ENCODE results near the gene KCTD16.

Gene KCTD16

DNA sequence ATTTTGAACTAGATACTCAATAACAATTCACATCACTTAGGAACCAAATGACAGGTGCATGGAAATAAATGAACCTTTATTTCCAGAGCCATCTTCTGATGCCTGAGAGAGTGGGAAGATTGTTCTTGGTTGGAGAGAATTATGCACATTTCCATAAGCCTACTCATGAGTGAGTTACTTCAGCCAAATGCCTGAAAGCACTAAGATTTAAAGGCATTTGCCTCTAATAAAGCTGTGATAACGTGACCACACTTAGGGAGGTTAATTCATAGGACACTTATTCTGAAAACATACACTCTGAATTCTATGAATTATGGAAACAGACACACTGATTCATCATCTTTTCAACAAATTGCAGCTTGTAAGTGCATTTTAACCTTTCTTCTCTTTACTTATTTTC lies 40.0 kb downstream of the KCTD16 start:
- no peak for DNase-seq

DNA sequence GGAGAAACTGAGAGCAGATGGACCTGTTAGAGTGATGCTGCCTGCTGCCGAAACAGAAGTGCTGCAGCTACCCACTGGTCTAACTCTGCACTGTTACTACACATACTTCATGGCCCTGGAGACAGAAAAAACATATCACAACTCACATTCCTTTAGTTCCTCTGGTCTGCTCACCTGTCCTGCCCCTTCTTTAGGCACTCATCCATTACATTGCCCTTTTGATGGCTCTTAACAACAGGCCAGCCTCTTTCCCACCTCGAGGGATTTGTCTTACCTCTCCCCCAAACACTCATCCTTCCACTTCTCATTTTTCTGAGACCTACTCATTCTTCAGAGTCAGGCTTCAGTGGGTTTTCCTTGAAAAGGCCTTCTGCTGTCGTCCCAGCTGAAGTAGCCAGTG lies 49.2 kb downstream of the KCTD16 start:
- DNase-seq = no peak

DNA sequence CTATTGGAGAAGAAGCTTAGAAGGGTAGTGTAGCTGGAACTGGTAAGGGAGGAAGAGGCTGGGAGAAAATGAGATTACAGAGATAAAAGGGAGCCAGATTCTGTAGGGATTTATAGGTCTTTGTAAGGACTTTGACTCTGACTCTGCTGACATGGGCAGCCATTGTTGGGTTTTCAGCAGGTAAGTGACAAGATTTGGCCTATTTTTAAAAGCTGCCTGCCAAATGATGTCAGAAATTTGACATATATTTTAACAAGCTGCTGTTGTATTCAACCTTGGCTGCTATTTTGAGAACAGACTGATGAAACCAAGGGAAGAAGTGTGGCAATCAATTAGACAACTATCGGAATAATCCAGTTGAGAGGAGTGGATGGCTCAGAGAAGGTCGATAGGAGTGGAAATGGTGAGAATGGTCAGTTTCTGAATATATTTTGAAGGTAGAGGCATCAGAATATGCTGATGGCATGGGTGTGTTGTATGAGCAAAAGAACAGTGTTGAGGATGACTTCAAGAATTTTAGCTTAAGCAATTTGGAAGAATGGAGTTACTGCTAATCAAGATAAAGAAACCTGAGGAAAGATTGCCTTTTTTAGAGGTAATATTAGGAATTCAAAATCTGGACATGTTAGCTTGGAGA lies 56.8 kb downstream of the KCTD16 start:
- DNase-seq = no peak

DNA sequence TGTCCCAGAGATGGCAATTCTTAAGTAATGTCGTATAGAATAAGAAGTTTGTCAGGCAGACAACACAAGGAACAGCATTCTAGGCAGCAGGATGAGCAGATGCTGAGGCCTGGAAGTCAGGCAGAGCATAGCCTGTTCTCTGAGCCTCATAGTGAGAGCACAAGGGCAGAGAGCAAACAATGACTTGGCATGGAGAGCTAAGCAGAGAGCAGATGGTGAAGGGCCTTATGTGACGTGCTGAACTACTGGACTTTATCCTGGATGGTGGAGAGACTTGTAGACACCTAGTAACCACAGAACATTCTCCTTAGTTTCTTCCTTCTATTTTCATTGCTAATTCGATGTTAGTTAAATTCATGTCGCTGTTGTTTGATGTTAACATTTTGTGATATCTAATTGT lies 60.1 kb downstream of the KCTD16 start:
- no peak for DNase-seq

DNA sequence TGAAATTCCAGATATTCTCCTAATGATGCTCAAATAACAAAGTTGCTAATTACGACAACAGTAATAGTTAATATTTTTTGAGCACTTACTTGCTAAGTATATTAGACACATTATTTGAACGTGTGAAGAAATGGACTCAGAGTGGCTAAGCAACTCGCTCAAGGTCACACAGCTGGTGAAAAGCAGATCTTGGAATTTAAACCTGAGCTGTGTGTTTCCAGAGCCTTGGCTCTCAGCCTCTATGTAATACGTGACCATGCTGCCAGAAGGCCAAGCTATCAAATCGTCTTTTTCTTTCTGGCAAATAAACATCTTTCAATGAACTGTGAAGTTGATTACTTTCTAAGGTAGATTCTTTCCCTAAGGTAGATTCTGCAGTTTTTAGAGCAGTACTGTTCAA lies 61.6 kb downstream of the KCTD16 start:
- no peak for DNase-seq

DNA sequence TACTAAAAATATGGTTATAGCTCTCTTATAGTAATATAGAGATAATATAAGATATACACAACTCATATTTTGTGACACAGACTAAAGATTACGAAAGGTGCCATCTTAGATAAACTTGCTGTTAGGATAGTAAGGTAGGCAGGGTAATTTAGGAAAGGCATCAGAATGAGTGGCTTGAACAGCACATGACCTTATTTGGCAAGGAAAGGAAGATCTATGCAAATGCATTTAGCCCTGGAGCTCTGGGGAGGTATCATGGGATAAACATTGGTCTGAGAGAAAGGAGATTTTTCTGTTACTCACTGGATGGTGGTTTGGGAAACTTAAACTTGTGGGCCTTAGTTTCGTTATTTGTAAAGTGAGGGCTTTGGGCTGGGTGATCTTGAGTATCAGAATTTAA lies 65.8 kb downstream of the KCTD16 start:
- no peak for DNase-seq

DNA sequence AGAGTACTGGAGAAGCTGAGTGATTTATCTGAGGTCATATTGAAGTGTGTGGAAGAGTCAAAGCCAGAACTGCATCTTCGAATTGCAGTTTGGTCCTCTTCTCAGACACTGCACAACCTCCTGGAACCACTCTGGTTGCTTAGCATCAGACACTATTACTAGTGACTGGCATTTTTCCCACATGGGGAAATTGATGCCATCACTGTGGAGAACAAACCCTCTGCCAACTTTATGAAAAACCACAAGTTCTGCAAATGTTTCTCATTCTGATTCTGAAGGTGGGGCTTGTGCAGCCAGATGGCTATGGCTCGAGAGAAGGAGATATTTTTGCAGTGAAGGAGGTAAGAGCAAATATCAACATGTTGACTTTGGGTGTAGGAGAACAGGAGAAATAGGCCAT lies 67.2 kb downstream of the KCTD16 start:
- no peak for DNase-seq

DNA sequence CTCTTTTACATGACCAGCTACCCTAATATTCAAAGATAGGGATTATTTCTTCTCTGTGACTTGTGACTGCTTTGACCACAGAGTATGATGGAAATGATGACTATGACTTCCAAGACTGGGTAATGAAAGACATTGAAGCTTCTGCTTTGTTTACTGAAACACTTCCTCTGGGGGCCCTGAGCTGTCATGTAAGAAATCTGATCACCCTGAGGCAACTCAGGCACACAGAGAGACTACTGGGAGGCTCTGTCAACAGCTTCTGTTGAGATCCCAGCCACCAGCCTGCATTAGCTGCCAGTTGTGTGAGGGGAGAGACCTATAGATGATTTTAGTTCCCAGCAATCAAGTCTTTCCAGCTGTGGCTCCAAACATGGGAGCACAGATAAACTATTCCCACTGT lies 76.5 kb downstream of the KCTD16 start:
- DNase-seq = no peak

DNA sequence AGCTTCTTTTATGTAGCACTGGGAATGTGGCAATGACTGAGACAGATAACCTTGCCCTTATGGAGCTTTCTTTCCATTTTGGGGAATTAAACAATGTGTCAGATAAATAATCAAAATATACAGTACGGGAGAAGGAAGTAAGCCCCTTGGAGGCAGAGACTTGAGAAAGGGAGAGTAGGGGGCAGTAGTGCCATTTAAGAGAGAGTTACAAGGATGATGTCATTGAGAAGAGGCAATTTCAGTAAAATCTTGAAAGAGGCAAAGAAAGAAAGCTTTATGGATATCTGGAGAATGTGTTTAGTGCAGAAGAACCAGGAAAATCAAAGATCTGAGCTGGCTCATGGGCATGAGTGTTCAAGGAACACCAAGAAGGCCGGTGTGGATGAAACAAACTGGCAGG lies 77.3 kb downstream of the KCTD16 start:
- no peak for DNase-seq

DNA sequence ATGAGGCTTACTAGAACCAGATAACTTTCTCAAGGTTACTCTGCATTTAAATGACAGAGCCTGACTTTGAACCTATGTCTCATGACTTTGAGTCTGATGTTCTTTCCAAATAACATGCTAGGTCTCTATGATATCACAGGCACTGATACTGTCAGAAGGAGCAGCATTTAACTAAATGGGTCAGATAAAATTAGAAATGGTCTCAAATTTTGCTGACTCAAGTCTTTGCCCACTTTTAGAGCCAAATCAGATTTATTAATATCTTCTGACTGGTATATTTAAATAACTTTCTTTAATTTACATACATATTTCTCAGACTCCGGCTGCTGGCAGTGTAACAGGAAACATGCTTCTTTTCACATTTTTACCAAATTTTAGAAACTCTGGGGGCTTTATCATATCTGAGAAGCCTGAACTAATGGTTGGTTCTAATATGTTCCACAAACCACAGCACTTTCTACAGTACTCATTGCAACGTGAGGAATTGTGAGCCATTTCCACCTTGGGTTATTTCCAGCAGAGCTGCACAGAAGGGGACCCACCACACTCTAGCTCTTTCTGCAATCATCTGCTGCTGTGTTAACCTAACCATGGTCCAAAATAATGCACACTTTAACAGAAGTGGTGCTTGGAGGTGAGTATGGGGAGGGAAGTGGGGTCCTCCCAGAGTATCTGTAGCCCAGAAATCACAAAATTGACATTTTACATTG lies 79.2 kb downstream of the KCTD16 start:
- DNase-seq = no peak

DNA sequence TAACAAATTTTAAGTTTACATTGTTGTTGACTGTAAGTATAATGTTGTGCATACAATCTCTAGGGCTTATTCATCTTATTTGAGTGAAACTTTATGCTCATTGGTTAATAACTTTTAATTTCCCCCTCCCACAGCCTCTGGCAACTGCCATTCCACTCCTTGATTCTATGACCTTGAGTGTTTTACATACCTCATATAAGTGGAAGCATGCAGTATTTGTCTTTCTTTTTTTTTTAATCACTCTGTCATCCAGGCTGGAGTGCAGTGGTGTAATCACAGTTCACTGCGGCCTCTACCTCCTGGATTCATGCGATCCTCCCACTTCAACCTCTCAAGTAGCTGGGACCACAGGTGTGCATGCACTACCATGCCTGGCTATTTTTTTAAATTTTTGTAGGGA lies 83.9 kb downstream of the KCTD16 start:
- DNase-seq = no peak

DNA sequence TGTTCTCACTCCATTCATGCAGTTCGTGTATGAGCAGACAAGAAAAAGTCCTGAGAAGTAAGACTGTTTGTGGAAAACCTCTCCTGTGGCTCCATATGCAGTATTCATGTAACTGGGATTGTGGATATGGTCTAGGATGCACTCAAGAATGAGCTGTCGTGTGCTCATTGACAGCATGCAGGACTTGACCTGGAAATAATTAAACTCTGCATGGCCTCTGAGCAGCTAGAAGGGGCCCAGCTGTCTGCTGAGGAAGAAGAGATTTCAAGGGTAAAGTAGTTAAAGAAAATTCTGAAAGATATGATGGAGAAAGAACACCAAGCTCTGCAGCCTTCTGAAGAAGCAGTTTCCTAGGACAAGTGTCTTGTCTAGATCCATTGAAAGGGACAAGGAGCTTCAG lies 89.4 kb downstream of the KCTD16 start:
- no peak for DNase-seq

DNA sequence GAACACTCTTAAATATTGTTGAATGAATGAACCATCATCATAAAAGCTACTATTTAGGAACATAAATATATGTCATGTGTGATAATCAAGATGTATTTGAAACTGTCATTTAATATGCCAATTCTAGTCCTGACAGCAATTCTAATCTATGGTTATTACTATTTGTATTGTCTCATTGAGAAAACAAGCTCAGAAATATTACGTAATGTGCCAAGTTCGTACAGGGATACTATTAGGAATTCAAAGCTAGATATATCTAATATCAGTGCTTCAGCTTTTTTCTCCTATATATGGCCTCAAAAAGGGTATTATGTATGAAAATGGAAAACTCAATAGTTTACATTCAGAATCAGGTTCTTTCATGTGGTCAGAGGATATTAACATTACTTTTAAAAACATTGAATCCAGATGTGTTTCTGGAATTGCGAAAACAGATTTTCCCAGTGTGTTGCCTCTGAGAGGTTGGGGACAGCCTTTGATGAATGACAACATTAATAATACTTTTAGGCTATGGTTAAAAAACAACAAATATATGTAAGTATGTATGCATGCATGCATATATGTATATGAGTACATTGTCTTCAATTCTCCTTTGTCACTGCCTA lies 95.1 kb downstream of the KCTD16 start:
- DNase-seq = no peak

DNA sequence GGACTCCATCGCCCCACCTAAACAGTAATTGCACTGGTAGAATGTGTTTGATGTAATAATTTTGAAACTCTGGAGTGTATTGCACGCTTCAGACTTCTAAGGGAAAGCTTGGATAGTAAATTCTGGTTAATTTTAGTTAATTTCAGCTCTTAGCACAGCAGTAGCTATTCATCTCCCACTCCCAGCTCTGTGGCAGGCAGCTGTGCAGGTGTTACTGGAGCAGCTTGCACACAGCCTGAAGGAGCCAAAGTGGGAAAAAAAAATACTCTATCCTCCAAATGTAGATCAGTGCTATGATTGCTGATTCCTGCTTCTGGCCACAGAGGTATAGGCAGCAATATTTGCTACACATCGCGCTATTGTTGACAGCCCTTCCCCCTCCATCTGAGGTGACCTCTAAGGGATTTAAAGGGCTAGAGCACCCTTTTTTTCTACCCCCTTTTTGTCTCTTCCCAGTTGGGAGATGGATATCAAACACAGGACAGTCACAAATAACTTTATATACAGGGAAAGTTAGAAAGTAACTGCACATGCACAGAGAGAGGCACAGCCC lies 97.4 kb downstream of the KCTD16 start:
- no peak for DNase-seq

DNA sequence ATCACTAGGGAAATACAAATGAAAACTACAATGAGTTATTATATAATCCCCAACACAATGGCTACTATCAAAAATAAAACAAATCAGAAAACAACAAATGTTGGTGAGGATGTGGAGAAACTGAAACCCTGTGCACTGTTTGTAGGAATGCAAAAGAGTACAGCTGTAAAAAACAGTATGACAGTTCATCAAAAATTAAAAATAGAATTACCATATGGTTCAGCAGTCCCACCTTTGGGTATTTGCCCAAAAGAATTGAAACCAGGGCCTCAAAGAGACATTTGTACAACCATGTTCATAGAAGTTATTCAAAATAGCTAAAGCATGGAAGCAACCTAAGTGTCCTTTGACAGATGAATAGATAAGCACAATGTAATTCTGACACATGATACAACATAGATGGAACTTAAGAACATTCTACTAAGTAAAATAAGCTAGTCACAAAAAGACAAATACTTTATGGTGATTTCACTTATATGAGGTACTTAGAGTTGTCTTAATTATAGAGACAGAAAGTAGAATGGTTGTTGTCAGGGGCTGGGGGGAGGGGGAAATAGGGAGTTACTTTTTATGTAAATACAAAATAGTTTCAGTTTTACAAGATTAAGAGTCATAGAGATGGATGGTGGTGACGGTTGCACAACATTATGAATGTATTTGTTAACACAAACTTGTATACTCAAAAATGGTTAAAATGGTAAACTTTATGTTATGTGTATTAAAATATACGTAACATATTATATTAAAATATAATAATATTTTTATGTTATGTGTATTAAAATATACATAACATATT lies 102.8 kb downstream of the KCTD16 start:
- DNase-seq = no peak

DNA sequence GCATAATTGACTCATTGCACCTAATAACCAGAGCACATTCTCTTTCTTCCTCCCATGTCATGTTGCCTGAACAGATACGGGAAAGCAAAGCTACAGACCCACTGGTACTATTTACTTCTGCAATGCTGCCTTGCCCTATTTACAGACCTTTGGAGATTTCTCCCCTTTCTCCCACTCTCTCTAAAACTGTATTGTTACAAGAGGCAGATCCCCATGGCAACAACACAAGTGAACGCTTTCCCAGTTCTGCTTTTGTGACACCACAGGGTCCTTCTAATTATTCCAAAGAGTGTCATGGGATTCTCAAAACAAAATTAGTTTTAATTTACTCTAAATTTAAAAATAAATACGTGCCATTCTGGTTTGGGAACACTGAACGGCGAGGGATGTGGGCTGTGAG lies 104.7 kb downstream of the KCTD16 start:
- no peak for DNase-seq

DNA sequence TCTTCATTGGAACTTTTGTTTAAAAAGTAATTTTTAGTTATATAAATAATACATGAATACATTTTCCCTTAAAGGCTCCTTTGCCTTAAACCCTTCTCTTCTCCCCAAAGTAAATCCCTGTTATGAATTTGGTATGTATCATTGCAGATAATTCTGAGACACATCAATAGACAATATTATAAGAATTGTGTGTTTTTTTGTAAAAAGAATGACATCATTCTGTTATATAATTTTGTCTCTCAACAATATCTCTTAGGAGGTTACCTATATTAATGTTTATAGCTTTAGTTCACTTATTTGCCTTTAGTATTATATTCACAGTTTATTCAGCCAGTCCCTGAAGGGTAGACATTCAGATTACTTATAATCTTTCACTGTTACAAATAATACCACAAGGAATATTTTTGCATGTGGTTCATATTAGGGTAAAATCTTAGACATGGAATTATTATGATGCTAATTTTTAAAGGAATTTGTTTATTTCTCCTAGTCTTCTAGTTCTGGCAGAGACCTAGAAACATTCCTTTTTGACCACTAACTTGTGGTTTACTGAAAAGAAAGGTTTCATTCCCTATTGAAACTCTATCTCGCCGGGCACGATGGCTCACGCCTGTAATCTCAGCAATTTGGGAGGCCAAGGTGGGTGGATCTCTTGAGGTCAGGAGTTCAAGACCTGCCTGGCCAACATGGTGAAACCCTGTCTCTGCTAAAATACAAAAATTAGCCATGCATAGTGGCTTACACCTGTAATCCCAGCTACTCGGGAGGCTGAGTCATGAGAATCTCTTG lies 105.6 kb downstream of the KCTD16 start:
- no peak for DNase-seq

DNA sequence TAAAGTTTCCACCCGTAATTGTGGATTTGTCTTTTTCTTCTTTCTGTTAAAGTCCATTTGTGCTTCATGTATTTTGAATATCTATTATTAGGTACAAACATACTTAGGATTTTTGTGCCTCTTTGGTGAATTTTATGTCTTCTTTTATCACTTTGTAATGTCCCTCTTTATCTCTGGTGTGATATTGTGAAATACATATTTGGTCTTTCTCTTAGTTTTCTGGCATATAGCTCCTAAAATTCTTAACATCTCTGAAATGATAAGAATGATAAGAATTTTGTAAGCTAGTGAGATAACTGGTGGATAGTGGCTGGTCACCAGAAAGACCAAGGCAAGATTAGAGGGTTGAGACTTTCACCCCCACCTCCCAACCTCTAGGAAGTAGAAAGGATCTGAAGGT lies 111.1 kb downstream of the KCTD16 start:
- DNase-seq = no peak

DNA sequence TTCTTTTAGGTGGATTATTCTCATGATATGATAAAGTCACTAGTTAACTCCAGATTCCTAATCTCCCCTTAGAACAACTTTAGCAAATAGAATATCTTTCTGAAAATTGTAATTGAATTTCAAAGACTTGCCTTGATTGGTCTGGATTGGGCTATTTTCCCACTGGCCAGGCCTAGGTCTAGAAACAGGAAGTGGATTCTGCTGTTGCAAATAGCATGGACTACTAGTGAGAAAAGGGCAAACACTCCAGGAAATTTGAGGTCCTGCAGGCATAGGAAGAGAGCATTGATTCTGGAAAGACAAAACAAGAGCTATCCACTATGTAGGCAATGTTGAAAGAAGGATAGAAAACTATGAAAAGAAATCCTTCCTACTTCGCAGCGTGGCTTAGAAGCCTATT lies 113.4 kb downstream of the KCTD16 start:
- DNase-seq = no peak

DNA sequence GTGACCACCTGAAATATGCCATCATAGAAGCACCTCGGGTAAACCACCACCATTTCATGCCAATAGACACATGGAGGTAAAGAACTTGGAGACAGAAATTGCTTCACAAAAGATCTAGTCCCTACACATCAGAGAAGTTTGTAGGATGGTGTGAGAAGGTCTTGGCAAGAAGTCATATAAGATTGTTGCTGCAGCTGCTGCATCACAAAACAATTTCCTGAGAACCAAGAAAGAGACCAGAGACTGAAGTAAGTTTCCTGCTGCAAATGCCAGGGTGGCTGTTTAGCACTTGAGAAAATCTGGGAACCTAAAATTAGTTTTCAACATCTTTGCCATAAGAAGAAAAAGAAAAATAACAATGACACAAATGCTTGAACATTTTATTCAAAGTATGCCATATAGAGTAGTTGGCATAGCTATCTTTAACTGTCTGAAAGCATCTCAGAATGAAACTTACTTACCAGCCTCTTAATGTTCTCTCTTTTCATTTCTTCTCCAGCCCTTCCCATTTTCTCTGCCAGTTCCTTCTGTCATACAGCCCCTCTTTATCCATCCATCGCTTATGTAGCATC lies 114.3 kb downstream of the KCTD16 start:
- DNase-seq = no peak

DNA sequence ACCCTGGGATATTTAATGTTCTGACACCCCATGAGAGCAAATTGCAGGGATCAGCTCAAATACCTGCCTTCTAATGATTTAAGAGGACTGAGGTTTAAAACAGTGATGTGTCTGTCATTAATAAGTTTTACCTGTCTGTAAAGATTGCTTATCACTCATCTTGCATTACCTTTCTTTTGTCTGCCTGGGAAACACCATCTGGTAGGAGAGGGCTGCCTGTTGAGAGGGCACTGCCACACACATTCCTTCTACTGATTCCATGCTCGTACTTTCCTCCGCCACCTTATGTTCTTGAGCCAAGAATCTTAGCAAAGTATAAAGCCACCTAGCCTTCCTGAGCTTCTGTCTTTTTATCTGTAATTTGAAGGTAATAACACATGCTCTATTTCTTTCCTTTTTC lies 118.6 kb downstream of the KCTD16 start:
- DNase-seq = no peak

DNA sequence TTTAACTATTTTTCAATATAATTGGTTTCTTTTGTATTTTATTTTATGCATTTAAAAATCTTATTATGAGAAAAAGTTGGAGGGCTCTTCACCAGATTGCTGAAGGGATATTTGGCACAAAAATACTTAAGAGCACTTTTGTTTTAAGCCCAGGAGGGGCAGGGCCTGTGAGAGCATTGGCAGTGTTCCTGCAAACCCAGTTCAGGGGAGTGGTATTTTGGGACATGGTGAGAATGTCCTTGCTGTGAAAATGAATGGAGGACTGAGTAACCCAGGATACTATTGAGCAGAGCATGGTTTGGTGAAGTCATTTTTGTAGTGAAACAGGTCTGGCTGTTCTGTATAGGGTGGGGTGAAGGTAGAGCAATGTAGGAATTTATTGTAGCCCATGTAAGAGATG lies 121.4 kb downstream of the KCTD16 start:
- DNase-seq = no peak
